Dermis microvascular lymphatic vessel endothelial cell (primary cell): ENCODE results near the gene RAD23B. TPM values are rescaled to one million over a fixed set of nuclear protein-coding genes. Genes with fewer than 3 reads are reported as not detected.
"Not testable (repeated sequence)": the region's sequence is repeated elsewhere in the genome, so short reads cannot be mapped to it uniquely, and the experiment has no call there.

Source experiments
- DNase-seq, 2 donors: peaks; one replicate each; pipeline versions ENCODE4 v3.0.0 to v3.0.0-alpha.2; 2010; ENCODE audit warnings: low read depth in 2 of 2
- total RNA-seq: library from RNA; depleted of rRNA; stranded (reverse); fragments of >200 nt; gene quantifications from 2 replicates; pipeline ENCODE4 v1.2.1, GENCODE V29; 2014

The RAD23B gene
- total RNA-seq: 72.8 and 73.6 TPM in 2 replicates

DNA sequence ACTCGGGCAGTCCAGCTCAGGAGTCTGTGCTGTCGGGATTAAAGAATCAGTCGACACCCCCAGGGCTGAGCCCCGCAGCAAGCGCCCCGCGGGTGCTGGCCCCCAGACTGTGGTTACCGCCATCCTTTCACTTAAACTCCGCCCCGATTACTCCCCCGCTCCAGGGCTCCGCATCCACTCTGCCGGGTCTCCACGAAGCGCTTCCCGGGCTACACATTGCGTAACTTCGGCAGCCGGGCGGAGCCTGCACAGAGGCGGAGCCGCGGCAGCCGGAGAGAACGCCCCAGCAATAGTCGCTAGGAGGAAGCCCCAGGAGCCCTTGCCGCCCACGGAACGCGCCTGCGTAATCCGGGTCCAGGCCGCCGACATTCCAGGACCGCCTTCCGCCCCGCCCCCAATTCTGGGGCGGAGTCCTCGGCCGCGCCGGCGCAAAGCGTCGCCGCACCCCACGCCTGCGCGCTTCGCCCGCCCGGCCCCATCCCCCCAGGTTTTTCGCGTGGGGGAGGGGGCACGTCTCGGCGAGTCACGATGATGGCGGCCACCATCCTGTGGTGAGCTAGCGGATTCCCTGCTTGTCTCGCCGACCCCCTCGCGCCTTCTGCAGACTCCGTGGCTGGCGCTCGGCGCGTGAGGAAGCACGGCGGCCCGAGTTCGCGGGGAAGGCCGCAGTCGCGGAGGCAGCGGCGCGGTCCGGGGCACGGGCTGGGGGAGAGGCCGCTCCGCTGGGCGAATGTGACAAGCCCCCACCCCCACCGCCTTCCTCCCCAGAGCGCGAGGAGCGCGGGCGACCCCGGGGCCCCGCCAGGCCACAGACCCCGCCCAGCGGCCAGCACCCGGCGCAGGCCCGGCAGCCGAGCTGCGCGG lies at the start of gene RAD23B:
TSS of gene RAD23B (plus strand) at position 521 of the 864 bp plus-strand sequence. CDS start 351 bp downstream, outside the sequence.
- DNase-seq: peak; percentile 94 to 99

DNA sequence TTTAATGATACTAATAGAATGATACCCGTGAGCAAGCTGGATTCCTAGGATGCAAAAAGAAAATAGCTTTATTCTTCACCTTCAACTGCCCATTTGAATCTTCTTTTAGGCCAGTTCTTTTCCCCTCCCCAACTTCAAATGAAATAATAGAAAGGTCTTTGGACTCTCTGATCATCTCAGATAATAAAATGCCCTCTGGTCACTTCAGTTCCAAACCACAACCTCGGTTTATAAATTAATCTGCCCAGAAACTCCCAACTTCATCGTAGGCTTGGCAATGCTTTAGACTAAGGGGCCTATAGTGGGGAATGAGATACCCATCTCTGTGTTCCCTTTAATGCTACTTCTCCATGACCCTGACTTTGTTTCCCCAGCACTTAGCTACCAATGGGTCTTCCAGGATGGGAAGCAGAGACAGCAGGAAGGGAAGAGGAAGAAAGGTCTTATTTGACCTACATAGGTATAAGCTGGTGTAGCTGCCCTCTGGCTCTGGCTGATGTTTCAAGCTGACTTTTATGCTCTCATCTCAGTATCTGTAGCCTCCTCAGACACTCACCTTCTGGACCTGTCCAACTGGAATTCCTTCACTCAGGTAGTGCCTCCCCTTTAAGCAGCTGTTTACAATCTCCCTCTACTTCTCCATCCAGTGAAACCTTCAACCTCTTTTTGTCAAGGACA lies 47.2 kb upstream of the RAD23B start:
- no peak for DNase-seq

DNA sequence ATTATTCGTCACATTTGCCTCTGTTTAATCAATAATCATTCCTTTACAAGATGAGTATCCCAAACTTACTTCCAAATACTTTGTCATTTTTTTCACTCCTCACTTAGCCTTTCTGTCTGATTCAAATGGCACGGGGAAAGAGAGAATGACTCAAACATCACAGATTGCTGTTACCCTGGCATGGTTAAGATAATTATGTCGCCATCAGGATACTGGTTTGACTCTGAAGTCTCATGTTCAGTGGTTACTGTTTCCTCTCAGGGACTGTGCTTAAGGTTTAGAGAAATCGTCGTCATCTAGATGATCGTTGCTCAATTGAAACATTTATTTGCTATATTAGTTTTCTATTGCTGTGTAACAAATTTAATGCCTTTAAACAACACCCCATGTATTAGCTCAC lies 45.2 kb upstream of the RAD23B start:
- DNase-seq: no peak

DNA sequence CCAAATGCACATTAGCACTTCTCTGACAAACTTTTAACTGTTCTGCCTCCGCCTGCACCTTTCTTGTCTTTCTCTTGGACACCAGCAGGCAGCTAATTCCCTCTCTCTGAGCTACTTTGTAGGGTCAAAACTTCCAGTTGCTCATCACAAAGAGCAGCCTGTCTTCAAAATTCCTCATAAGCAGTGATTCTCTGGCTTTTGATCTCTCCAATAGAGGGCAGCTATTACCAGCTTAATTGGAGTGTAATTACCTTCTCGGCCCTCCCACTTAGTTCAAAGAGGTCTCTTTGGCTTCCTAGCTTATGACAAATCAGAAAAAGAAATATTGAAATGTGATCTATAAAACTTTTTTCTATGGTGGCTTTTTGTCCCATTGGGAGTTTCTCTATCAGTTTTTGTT lies 43.6 kb upstream of the RAD23B start:
- peak in 1 of 2 donors; percentile 29 for DNase-seq

DNA sequence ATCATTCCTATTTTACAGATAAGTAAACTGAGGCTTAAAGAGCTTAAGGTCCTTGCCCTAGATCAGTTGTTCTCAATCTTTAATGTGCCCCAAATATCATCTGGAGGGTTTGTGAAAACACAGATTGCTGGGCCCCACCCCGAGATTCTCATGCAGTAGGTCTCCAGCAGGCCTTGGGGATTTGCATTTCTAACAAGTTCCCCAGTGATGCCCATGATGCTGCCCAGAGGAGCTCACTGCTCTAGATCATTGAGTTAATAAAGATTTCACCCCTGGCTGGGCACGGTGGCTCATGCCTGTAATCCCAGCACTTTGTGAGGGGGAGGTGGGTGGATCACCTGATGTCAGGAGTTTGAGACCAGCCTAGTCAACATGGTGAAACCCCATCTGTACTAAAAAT lies 42.8 kb upstream of the RAD23B start:
- no peak for DNase-seq

- DNase-seq: no peak
Measured at GRCh38 chr9:107242073-107243030, 40.7 kb upstream of the RAD23B start.

GRCh38 chr9:107243742-107244141 lies 39.3 kb upstream of the RAD23B start:
- peak in 1 of 2 donors; percentile 4 for DNase-seq

DNA sequence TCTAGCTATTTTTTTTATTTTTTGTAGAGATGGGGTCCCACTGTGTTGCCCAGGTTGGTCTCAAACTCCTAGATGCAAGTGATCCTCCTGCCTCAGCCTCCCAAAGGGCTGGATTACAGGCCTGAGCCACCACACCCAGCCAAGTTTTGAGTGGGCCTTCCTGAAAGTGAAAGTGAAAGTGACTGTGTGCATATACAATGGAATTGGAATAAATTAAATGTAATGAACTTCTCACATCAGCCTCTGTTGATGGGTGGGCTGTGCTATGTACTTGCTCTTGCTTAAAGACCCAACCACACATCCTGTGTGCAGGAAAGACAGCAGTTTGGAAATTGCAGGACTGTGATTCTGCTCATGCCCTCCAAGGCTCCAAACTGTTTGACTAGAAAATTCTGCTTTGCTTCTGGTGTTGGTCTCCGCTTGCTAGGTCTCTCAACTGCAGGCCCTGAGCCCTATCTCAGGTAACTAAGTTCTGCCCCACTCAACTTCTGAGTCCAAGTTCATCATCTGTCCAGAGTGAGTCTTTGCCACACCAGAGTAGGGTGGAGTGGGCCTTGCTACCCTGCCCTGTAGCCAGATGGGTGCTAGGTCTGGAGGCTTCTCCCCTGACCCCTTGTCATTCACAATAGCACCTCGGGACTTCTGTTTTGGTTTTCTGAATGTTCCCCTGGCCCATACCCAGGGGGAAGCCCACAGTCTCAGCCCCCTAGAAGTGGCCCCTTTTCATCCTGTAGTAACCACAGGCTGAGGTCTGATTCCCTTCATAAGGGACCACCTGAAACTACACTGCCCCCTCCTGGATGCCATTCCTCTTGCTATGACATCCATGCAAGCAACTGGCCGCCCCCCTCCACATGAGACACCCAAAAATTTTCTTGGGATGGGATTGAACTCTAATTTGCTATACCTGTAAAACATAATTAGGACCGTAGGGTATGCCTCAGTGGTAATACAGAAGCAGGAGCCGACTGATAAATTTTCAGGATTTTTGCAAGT lies 36.5 kb upstream of the RAD23B start:
- DNase-seq: peak in 1 of 2 donors; percentile 6

GRCh38 chr9:107248714-107249113 lies 34.4 kb upstream of the RAD23B start:
- DNase-seq: no peak

- DNase-seq: no peak
Measured at GRCh38 chr9:107249131-107249533, 33.9 kb upstream of the RAD23B start.

GRCh38 chr9:107249665-107250285 lies 33.3 kb upstream of the RAD23B start:
- no peak for DNase-seq

DNA sequence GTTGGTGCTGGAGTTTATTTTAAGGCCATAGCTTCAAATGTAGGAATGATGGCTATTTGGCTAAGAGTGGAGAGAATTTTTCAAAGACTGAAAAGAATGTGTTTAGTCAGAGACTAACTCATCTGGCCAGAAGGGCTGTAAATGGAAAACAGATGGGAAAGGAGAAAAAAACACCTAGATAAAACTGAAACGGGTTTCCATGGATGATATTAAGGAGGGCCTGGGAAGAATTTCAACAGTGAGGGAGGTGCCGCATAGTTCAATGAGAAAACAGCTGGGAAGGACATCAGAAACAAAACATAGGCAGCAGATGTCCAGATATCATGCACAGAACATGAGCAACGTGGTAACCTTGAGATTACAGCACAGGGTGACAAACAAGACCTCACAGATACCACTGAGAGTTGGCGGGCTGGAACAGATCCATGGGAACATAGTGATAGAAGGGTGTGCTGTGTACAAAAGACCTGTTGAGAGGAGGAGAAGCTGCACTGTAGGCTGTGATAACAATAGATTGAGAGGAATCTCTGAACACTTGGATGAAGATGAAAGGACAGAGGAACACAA lies 31.2 kb upstream of the RAD23B start:
- no peak for DNase-seq

DNA sequence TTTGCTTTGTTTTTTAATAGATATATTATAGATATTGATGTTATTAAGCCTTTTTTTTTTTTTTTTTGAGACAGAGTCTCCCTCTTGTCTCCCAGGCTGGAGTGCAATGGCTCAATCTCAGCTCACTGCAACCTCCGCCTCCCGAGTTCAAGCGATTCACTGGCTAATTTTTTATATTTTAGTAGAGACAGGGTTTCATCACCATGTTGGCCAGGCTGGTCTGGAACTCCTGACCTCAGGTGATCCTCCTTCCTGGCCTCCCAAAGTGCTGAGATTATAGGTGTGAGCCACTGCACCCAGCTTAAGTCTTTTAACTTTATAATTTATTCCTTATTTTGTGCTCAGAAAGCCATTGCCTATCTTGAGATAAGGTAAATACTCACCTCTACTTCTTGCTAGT lies 24.2 kb upstream of the RAD23B start:
- no peak for DNase-seq

DNA sequence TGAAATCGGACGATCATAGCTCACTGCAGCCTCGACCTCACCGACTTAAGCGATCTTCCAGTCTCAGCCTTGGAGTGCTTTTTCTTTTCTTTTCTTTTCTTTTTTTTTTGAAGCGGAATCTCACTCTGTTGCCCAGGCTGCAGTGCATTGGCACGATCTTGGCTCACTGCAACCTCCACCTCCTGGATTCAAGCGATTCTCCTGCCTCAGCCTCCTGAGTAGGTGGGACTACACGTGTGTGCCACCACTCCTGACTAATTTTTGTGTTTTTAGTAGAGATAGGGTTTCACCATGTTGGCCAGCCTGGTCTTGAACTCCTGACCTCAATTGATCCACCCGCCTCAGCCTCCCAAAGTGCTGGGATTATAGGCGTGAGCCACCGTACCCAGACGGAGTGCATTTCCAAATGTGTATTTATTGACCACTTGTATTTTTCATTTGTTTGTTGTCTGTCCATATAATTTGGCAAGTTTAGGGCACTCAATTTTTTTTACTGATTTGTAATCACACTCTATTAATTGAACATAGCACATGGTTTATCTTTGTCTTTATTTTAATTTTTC lies 23.2 kb upstream of the RAD23B start:
- DNase-seq: not testable (repeated sequence)

GRCh38 chr9:107260437-107261081 lies 22.5 kb upstream of the RAD23B start:
- no peak for DNase-seq

GRCh38 chr9:107261106-107261505 lies 22.0 kb upstream of the RAD23B start:
- no peak for DNase-seq

DNA sequence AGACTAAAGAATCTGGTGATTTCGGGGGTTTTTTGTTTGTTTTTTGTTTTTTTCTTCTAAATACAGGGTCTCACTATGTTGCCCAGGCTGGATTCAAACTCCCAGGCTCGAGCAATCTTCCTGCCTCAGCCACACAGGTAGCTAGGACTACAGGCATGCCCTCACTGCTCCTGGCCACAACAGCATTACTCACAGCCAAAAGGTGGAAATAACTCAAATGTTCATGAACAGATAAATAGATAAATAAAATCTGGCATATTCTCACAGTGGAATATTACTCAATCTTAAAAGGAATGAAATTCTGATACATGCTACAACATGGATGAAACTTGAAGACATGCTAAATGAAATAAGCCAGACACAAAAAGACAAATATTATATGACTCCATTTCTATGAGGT lies 19.8 kb upstream of the RAD23B start:
- DNase-seq: no peak

DNA sequence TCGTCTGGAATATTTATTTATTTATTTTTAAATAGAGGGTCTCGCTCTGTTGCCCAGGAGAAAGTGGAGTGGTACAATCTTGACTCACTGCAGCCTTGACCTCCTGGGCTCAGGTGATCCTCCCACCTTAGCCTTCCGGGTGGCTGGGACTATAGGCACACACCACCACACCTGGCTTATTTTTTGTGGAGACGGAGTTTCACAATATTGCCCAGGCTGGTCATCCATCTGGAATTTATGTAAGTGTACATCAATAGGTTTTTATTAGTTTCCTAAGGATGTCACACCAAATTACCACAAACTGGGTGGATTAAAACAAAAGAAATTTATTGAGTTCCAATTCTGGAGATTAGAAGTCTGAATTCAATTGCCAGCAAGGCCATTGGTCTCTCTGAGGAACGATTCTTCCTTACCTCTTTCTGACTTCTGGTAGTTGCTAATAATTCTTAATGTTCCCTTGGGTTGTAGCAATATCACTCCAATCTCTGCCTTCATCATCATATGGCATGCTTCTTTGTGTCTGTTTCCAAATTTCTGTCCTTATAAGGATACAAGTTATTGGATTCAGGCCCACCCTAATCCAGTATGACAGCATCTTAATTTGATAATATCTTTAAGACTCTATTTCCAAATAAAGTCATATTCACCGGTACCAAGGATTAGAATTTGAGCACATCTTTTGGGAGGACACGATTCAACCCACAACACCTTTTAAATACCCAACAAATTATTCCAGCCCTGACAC lies 16.3 kb upstream of the RAD23B start:
- no peak for DNase-seq
